ENCODE results near the gene LAP3.

- TF ChIP-seq POLR2A (IDR thresholded peaks at IDR 0.05; ENCODE audit: low read length) (no peak), GATA1 (IDR thresholded peaks at IDR 0.05; ENCODE audit: low read depth, low read length) (no peak)
Observed at GRCh38 chr4:17636696-17637622, 60.0 kb downstream of the LAP3 start.

All from erythroblast (primary cell).